Iris pigment epithelial cell (primary cell): ENCODE results near the gene GALNTL6.

Source experiments
- DNase-seq: peaks from one replicate; pipeline ENCODE4 v3.0.0-alpha.2; 2011; ENCODE audit warnings: low read depth

GALNTL6 gene

GRCh38 chr4:172207886-172208285 is 394.7 kb downstream of the GALNTL6 start:
- no peak for DNase-seq

- no peak for DNase-seq
These were observed 407.5 kb downstream of the GALNTL6 start for GRCh38 chr4:172220679-172221078.

GRCh38 chr4:172225457-172225856 is 412.3 kb downstream of the GALNTL6 start:
- no peak for DNase-seq

- no peak for DNase-seq
These were observed 419.8 kb downstream of the GALNTL6 start for GRCh38 chr4:172232966-172233365.

GRCh38 chr4:172243551-172243950 is 430.3 kb downstream of the GALNTL6 start:
- DNase-seq, result no peak

GRCh38 chr4:172245516-172245915 is 432.3 kb downstream of the GALNTL6 start:
- DNase-seq, result no peak

GRCh38 chr4:172253409-172253808 is 440.2 kb downstream of the GALNTL6 start:
- DNase-seq, result no peak

GRCh38 chr4:172256820-172257219 is 443.6 kb downstream of the GALNTL6 start:
- no peak for DNase-seq

- peak; percentile 7 for DNase-seq
These were observed 457.2 kb downstream of the GALNTL6 start for GRCh38 chr4:172270397-172270796.

GRCh38 chr4:172287117-172287516 is 473.9 kb downstream of the GALNTL6 start:
- DNase-seq, result no peak

GRCh38 chr4:172305698-172306097 is 492.5 kb downstream of the GALNTL6 start:
- DNase-seq, result no peak

- DNase-seq, result no peak
These were observed 494.9 kb downstream of the GALNTL6 start for GRCh38 chr4:172308078-172308477.

- DNase-seq, result no peak
These were observed 498.5 kb downstream of the GALNTL6 start for GRCh38 chr4:172311682-172312081.

- DNase-seq, result no peak
These were observed 510.1 kb downstream of the GALNTL6 start for GRCh38 chr4:172323288-172323687.

GRCh38 chr4:172344308-172344938 is 531.2 kb downstream of the GALNTL6 start:
- DNase-seq, result no peak

- no peak for DNase-seq
These were observed 535.2 kb downstream of the GALNTL6 start for GRCh38 chr4:172348426-172348825.

- DNase-seq, result no peak
These were observed 539.2 kb downstream of the GALNTL6 start for GRCh38 chr4:172352356-172352755.

GRCh38 chr4:172356016-172356415 is 542.8 kb downstream of the GALNTL6 start:
- peak; percentile 15 for DNase-seq

GRCh38 chr4:172357006-172357540 is 543.9 kb downstream of the GALNTL6 start:
- DNase-seq, result no peak

- DNase-seq, result no peak
These were observed 549.4 kb downstream of the GALNTL6 start for GRCh38 chr4:172362569-172362968.

GRCh38 chr4:172369471-172369959 is 556.3 kb downstream of the GALNTL6 start:
- DNase-seq, result no peak

- no peak for DNase-seq
These were observed 564.4 kb downstream of the GALNTL6 start for GRCh38 chr4:172377486-172378140.

GRCh38 chr4:172379834-172380233 is 566.6 kb downstream of the GALNTL6 start:
- DNase-seq, result no peak
